SU-DHL-6 (cell line): ENCODE measurements around the gene RGL2.
A peak's percentile ranks its signal among the peaks of the same experiment; 100 is the strongest.

Experiments used
- H2AFZ ChIP-seq: fragments of 200-600 bp; sonication (generic); 2 replicates; pipeline ENCODE4 v1.6.1; 2014; ENCODE audit warnings: low read depth, mild to moderate bottlenecking, moderate library complexity, mixed read lengths, antibody characterized with exemption, low read length; ENCODE audit not compliant: severe bottlenecking
- H3F3A ChIP-seq: fragments of 200-600 bp; shearing (Covaris generic); 2 replicates; pipeline ENCODE4 v1.6.0; 2016; ENCODE audit warnings: antibody characterized with exemption, mild to moderate bottlenecking; ENCODE audit not compliant: insufficient read depth
- H3K27ac ChIP-seq: fragments of 200-600 bp; sonication (generic); 2 replicates; pipeline ENCODE4 v1.5.1; 2016; ENCODE audit warnings: low read depth, mild to moderate bottlenecking, low read length, moderate library complexity, mixed read lengths
- H3K27me3 ChIP-seq: fragments of 200-600 bp; sonication (generic), shearing (Covaris generic); 2 replicates; pipeline ENCODE4 v1.6.0; 2014; ENCODE audit warnings: mild to moderate bottlenecking, low read length
- H3K36me3 ChIP-seq: fragments of 200-600 bp; sonication (generic); 2 replicates; pipeline ENCODE4 v1.6.1; 2014; ENCODE audit warnings: mild to moderate bottlenecking, low read length, mixed read lengths
- H3K4me2 ChIP-seq: fragments of 300-600, 200-600 bp; shearing (Covaris generic), sonication (generic); 2 replicates; pipeline ENCODE4 v1.6.0; 2014; ENCODE audit warnings: low read length, low read depth, mild to moderate bottlenecking; ENCODE audit not compliant: poor library complexity, severe bottlenecking
- H3K4me3 ChIP-seq: fragments of 200-600 bp; sonication (generic); 2 replicates; pipeline ENCODE4 v1.5.1; 2014; ENCODE audit warnings: antibody characterized with exemption, low read length, mild to moderate bottlenecking, mixed read lengths; ENCODE audit not compliant: insufficient read depth, poor library complexity, severe bottlenecking
- H3K79me2 ChIP-seq: fragments of 200-600 bp; sonication (generic); 2 replicates; pipeline ENCODE4 v1.6.1; 2014; ENCODE audit warnings: mild to moderate bottlenecking, low read length, moderate library complexity; ENCODE audit not compliant: insufficient read depth
- H3K9ac ChIP-seq: fragments of 200-600 bp; sonication (generic); 2 replicates; pipeline ENCODE4 v1.7.0; 2014; ENCODE audit warnings: mild to moderate bottlenecking, low read length
- H3K9me2 ChIP-seq: fragments of 200-600 bp; sonication (generic); replicated peaks from 2 replicates; pipeline ENCODE4 v1.6.1; 2014; ENCODE audit warnings: low read length; ENCODE audit not compliant: insufficient read depth
- H3K9me3 ChIP-seq: fragments of 200-600 bp; sonication (generic); 2 replicates; pipeline ENCODE4 v1.6.1; 2014; ENCODE audit warnings: low read length, mixed read lengths; ENCODE audit not compliant: insufficient read depth
- H4K20me1 ChIP-seq: fragments of 200-600 bp; sonication (generic); 2 replicates; pipeline ENCODE4 v1.6.1; 2014; ENCODE audit warnings: low read depth, mild to moderate bottlenecking, antibody characterized with exemption, low read length, moderate library complexity, mixed read lengths
- EZH2phosphoT487 ChIP-seq: fragments of 200-600 bp; sonication (generic), shearing (Covaris generic); conservative IDR thresholded peaks from 2 replicates; pipeline ENCODE4 v1.6.1; 2018; ENCODE audit warnings: mild to moderate bottlenecking, antibody characterized with exemption, low read length, moderate library complexity, mixed read lengths
- TF ChIP-seq, protein P1 (sequence below): fragments of 200-600 bp; sonication (generic); IDR thresholded peaks from one replicate; pipeline ENCODE4 v1.5.1; 2017; ENCODE audit warnings: antibody characterized with exemption, mild to moderate bottlenecking, low read length, moderate library complexity; ENCODE audit not compliant: insufficient read depth, poor library complexity, severe bottlenecking

The RGL2 gene

DNA sequence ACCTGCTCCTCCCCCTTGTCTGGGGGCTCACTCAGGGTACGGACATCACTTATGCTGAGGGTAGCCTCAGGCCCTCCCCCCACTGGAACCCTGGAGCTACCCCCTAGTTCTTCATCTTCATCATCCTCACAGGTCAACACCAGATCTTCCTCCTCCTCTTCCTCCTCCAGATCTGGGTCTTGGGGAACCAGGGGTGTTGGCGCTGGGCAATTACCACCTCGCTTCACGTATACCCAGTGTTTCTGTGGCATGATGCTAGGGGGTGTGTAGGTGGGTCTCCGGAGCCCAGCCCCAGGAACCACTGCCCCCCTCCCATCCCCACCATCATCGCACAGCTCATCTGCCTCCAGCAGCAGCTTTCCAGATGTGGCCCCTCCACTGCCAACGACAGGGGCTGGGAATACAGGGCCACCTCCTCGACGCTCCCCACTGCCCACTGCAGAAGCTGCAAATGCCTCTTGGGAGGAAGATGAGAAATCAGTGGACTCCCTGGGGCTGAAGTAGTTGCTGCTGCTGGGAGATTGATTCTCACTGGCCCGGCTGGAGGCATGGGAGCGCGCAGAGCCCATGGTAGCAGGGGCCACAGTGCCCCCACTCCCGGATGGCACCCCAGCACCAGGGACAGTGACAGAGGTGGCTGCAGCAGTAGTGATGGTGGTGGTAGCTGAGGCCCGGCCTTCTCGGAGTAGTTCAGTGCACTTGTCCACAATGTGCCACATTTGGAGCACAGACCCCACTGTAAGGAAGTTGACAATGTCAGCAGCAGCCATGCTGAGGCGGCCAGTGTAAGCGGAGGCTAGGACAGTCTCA is 17.3 kb upstream of the RGL2 start:
- Histone ChIP-seq H3K4me2 (no peak overlapping the region), H3K79me2 (peaks cover 38% of the 10 kb centered on the region), H3K36me3 (peaks cover 21% of the 10 kb centered on the region)

GRCh38 chr6:33314943-33315792 is 16.4 kb upstream of the RGL2 start:
- peak overlapping the region; percentile 95 for H3K4me3 ChIP-seq

More for the DNA sequence above, 17.3 kb upstream of the RGL2 start:
- H3K9me3 ChIP-seq = no peaks in the 10 kb centered on the region
- H3K9ac ChIP-seq = no peak overlapping the region
- H3K4me3 ChIP-seq = no peak overlapping the region
- no peak overlapping the region for H3K27ac ChIP-seq
- no peaks in the 10 kb centered on the region for H3K27me3 ChIP-seq
- TF ChIP-seq EZH2phosphoT487 = no peak
- TF ChIP-seq, protein P1, sequence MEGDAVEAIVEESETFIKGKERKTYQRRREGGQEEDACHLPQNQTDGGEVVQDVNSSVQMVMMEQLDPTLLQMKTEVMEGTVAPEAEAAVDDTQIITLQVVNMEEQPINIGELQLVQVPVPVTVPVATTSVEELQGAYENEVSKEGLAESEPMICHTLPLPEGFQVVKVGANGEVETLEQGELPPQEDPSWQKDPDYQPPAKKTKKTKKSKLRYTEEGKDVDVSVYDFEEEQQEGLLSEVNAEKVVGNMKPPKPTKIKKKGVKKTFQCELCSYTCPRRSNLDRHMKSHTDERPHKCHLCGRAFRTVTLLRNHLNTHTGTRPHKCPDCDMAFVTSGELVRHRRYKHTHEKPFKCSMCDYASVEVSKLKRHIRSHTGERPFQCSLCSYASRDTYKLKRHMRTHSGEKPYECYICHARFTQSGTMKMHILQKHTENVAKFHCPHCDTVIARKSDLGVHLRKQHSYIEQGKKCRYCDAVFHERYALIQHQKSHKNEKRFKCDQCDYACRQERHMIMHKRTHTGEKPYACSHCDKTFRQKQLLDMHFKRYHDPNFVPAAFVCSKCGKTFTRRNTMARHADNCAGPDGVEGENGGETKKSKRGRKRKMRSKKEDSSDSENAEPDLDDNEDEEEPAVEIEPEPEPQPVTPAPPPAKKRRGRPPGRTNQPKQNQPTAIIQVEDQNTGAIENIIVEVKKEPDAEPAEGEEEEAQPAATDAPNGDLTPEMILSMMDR = no peak
- no peak overlapping the region for H2AFZ ChIP-seq
- peaks cover 69% of the 10 kb centered on the region for H3F3A ChIP-seq
- no peaks in the 10 kb centered on the region for H4K20me1 ChIP-seq
- no peaks in the 10 kb centered on the region for H3K9me2 ChIP-seq

GRCh38 chr6:33314515-33314942 is 15.8 kb upstream of the RGL2 start:
- Histone ChIP-seq H3K27ac (peak overlapping the region; percentile 94), H3K9me2 (no peaks in the 10 kb centered on the region), H4K20me1 (no peaks in the 10 kb centered on the region), H3K9ac (peak overlapping the region; percentile 89), H2AFZ (peak overlapping the region; percentile 12), H3F3A (peaks cover 60% of the 10 kb centered on the region), H3K79me2 (peaks cover 34% of the 10 kb centered on the region), H3K9me3 (no peaks in the 10 kb centered on the region), H3K36me3 (peaks cover 12% of the 10 kb centered on the region), H3K4me2 (peak overlapping the region; percentile 97), H3K27me3 (no peaks in the 10 kb centered on the region), H3K4me3 (peak overlapping the region; percentile 95)
- TF ChIP-seq, protein P1 = no peak
- no peak for TF ChIP-seq EZH2phosphoT487

More at GRCh38 chr6:33314943-33315792, 16.4 kb upstream of the RGL2 start:
- Histone ChIP-seq H3F3A (peaks cover 66% of the 10 kb centered on the region), H3K36me3 (peaks cover 17% of the 10 kb centered on the region), H3K79me2 (peaks cover 36% of the 10 kb centered on the region), H2AFZ (peak overlapping the region; percentile 12), H3K9ac (peak overlapping the region; percentile 89), H3K4me2 (peak overlapping the region; percentile 97), H3K9me2 (no peaks in the 10 kb centered on the region), H3K9me3 (no peaks in the 10 kb centered on the region), H3K27ac (peak overlapping the region; percentile 94), H3K27me3 (no peaks in the 10 kb centered on the region), H4K20me1 (no peaks in the 10 kb centered on the region)
- TF ChIP-seq, protein P1 = no peak
- TF ChIP-seq EZH2phosphoT487 = no peak
